OCI-LY1 (cell line): ENCODE measurements around the gene PROCR.
"Not testable (repeated sequence)": the region's sequence is repeated elsewhere in the genome, so short reads cannot be mapped to it uniquely, and the experiment has no call there.

Source experiments
- EZH2 ChIP-seq: fragments of 200-600 bp; sonication (generic), shearing (Covaris generic); IDR thresholded peaks from 2 replicates; pipeline ENCODE4 v1.8.0; 2017; ENCODE audit warnings: borderline replicate concordance, mixed run types, mild to moderate bottlenecking, antibody characterized with exemption, low read length, moderate library complexity, mixed read lengths
- TF ChIP-seq, protein P1 (sequence below): fragments of 200-600 bp; sonication (generic), shearing (Covaris generic); IDR thresholded peaks from 2 replicates; pipeline ENCODE4 v1.5.1; 2017; ENCODE audit warnings: mild to moderate bottlenecking, antibody characterized with exemption, low read length, moderate library complexity, mixed read lengths

DNA sequence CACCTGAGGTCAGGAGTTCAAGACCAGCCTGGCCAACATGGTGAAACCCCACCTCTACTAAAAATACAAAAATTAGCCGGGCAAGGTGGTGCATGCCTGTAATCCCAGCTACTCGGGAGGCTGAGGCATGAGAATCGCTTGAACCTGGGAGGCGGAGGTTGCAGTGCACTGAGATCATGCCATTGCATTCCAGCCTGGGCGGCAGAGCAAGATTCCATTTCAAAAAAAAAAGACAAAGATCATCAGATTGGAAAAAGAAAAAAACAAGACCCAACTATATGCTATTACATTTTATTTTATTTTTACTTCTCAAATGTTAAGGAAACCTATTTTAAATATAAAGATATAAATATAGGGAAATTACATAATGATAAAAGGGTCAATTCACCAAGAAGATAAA is 29.6 kb downstream of the PROCR start:
- TF ChIP-seq, protein P1, sequence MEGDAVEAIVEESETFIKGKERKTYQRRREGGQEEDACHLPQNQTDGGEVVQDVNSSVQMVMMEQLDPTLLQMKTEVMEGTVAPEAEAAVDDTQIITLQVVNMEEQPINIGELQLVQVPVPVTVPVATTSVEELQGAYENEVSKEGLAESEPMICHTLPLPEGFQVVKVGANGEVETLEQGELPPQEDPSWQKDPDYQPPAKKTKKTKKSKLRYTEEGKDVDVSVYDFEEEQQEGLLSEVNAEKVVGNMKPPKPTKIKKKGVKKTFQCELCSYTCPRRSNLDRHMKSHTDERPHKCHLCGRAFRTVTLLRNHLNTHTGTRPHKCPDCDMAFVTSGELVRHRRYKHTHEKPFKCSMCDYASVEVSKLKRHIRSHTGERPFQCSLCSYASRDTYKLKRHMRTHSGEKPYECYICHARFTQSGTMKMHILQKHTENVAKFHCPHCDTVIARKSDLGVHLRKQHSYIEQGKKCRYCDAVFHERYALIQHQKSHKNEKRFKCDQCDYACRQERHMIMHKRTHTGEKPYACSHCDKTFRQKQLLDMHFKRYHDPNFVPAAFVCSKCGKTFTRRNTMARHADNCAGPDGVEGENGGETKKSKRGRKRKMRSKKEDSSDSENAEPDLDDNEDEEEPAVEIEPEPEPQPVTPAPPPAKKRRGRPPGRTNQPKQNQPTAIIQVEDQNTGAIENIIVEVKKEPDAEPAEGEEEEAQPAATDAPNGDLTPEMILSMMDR, result not testable (repeated sequence)
- TF ChIP-seq EZH2, result not testable (repeated sequence)
